Fibroblast of peridontal ligament (primary cell): Measurements from ENCODE around the gene ADGRG7.

ENCODE experiments used
- DNase-seq: peaks from one replicate; pipeline ENCODE4 v3.0.0-alpha.2; 2010; ENCODE audit errors: extremely low read depth

ADGRG7 gene

GRCh38 chr3:100702082-100702979 lies 92.9 kb downstream of the ADGRG7 start:
- DNase-seq = peak; percentile 5

- DNase-seq = no peak
Observed at GRCh38 chr3:100702980-100703345, 93.6 kb downstream of the ADGRG7 start.

DNA sequence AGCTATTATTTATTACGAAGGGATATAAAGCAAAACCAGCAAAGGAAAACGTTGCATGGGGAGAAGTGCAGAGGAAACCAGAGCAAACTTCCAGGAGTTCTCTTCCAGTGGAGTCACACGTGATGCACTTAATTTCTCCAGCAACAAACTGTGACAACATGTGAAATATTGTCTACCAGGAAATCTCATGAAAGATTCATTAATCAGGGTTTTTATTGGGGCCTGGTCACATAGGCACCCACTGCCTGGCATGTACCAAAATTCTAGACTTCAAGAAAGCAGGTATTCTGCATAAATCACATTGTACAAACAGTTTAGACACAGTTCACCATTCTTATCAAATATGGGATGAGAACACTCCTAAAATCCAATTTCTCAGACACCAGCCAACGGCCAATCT lies 94.5 kb downstream of the ADGRG7 start:
- DNase-seq = no peak

DNA sequence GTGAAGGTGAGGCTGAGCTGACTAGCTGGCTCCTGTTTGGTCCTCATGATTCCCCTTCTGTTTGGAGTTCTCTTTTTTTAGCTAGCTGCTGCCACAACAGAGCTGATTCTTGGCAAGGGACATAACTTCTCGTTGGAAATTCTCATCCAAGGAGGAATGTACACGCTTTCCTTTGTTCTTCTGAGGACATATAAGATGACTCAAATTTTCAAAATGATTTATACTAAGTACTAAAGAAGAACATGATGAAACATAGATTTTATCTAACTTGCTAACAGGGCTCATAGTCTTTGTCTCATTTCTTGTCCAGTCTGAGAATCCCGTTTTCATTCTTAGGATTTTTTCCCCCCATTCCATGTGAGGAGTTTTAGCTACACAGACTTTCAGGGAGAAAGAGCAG lies 97.0 kb downstream of the ADGRG7 start:
- DNase-seq = no peak

GRCh38 chr3:100708644-100708988 lies 99.2 kb downstream of the ADGRG7 start:
- DNase-seq = no peak

GRCh38 chr3:100708989-100709841 lies 99.8 kb downstream of the ADGRG7 start, which contains the start of gene TFG:
TSS of gene TFG (plus strand) at chr3:100709494. CDS start at chr3:100713686, 4,192 bp downstream.
- DNase-seq = peak; percentile 100

DNA sequence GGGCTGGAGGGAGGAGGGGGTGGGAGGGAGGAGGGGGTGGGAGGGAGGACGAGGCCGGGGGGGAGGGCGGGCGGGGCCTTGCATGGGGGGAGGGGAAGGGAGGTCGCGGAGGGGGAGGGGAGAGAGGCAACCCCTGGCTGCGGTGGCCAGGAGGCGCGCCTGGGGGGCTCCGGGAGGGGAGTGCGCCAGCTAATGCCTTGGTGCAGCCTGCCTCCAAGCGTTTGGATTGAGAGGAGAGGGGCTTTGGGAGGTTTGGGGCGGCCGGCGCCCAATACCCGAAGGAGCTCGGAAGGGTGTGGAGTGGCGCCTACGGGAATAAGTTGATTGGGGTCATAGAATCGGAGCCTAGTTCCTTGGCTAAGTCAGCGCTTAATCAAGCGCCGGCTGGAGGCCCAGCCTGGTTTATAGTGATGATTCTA lies 100.5 kb downstream of the ADGRG7 start:
- DNase-seq = no peak

- peak; percentile 68 for DNase-seq
Observed at GRCh38 chr3:100710261-100710968, 101.0 kb downstream of the ADGRG7 start.

DNA sequence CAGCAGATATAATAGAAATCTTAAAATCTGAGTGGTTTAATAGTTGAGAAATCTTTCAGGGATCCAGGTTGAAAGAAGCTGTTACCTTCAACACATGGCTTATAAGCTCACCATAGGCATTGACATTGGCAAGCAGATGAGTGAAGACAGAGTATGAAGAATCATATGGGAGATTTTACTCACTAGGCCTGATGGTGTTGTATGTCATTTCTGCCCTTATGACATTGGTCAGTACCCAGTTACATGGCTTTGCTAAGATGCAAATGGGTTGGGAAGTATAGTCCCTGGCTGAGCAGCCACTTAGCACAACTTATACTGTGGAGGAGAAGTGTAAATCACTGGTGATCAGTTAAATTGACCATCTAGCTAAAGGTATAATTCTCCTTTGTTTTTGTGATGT lies 105.8 kb downstream of the ADGRG7 start:
- no peak for DNase-seq

- DNase-seq = no peak
Observed at GRCh38 chr3:100717063-100717462, 107.7 kb downstream of the ADGRG7 start.

DNA sequence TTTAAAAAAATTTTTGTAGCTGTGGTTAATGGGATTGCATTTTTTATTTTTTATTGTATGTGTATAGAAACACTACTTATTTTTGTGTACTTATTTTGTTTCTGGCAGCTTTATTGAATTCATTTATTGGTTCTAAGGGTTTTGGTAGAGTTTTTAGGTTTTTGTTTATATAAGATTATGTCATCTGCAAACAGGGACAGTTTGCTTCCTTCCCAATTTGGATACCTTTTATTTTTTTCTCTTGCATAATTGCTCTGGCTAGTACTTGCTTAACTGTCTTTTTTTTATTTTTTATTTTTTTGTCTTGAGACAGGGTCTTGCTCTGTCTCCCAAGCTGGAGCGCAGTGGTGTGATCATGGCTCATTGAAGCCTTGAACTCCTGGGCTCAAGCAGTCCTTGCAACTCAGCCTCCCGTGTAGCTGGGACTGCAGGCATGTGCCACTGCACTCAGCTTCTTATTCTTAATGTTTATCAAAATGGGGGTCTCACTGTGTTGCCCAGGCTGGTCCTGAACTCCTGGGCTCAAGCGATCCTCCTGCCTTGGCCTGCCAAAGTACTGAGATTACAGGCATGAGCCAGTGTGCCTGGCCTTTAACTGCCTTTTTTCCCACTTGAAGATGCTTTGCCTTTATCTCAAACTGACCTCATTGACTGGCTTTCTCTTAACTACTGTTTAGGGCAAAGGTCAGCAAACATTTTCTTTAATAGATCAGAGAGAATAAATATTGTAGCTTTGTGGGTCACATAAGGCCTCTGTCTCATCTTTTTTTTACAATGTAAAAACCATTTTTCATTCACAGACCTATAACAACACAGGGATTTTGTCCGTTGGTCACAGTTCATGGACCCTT lies 108.5 kb downstream of the ADGRG7 start:
- DNase-seq = no peak

DNA sequence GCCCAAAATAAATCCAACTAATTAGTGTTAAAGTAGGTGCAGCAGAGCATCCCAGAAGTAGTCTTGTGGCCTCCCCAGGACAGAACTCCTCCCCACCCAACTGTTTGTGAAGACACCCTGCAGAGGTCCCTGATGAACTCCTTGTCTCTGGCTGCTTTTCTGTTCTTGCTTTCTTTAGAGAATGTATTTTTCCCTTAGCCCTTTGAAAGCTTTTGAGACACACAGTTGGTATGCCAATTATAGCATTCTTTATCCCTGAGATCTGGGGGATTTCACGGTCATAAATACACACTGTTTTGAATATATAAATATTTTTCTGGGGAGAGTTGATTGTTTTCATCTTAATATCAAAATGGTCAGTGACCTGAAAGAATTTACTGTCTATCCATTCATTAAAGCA lies 109.7 kb downstream of the ADGRG7 start:
- DNase-seq = no peak

DNA sequence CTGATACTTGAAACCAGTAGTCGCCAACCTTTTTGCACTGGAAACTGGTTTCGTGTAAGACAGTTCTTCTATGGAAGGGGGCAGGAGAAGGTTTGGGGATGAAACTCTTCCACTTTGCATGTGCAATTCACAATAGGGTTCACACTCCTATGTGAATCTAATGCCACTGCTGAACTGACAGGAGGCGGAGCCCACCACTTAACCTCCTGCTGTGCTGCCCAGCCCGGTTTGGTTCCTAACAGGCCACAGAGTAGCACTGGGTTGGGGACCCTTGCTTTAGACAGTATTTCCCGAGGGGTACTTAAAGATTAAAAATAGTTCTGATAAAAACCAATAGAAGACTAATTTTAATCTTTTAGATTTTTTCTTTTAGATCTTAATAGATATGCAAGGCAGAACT lies 111.0 kb downstream of the ADGRG7 start:
- no peak for DNase-seq

DNA sequence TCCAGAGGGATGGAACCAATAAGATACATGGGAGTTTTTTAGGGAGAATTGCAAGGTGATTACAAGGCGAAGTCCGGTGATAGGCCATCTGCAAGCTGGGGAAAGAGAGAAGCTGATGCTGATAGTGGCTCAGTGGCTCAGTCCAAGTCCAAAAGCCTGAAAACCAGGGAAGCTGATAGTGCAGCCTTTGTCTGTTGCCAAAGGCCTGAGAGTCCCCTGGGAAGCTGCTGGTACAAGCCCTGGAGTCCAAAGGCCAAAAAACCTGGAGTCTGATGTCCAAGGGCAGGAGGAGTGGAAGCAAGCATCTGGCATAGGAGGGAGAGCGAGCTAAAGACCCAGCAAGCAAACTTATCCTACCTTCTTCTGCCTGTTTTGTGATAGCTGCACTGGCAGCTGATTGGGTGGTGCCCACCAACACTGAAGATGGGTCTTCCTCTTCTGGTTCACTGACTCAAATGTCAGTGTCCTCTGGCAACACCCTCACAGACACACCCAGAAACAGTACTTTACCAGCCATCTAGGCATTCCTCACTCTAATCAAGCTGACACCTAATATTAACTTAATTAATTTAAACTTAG lies 116.6 kb downstream of the ADGRG7 start:
- DNase-seq = no peak

GRCh38 chr3:100726706-100727105 lies 117.3 kb downstream of the ADGRG7 start:
- DNase-seq = no peak

DNA sequence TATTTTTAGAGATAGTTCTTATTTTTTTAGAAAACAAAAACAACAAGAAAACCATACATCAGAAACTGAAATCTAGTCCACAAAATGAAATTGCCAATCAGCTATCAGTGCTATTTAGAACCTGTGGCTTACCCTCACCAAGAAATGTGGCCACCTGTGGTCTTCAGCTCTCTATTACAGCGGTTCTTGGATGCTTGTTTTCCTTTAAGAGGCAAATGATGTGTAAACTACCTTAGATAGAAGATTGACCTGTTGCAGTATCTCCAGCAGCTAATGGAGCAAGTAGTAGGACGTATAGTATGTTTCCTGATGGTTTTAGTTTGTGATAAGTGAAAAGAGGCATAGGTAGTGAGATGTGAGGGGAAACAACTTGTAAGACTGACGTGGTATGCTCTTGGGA lies 121.1 kb downstream of the ADGRG7 start:
- no peak for DNase-seq

DNA sequence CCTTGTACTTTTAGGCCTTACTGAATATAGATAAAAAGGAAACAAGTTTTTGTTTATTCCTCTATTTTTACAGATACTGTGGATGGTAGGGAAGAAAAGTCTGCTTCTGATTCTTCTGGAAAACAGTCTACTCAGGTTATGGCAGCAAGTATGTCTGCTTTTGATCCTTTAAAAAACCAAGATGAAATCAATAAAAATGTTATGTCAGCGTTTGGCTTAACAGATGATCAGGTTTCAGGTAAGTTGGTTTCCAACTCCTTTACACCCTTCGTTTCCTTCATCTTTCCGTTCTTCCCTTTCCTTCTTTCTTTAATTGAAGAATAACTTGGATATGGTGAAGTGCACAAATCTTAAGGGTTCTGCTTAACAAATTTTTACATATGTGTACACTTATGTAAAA lies 123.0 kb downstream of the ADGRG7 start:
- no peak for DNase-seq

DNA sequence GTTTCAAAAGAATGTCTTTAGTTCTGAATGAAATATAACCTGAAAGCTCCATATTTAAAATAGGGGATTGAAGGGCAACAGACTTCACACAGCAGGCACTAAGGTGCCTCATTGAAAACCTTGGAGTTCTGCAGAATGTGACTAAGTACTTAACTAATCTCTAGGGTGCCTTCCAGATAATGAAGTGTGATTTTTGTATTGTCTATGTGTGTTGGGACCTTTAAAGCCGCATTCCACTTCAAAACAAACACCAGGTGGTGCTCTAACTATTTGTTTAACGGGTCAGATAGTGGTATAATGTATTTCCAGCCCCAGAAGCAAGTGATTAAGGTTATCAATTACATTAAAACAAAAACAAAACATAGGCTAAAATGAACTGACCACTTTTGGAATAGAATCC lies 127.9 kb downstream of the ADGRG7 start:
- DNase-seq = peak; percentile 50

DNA sequence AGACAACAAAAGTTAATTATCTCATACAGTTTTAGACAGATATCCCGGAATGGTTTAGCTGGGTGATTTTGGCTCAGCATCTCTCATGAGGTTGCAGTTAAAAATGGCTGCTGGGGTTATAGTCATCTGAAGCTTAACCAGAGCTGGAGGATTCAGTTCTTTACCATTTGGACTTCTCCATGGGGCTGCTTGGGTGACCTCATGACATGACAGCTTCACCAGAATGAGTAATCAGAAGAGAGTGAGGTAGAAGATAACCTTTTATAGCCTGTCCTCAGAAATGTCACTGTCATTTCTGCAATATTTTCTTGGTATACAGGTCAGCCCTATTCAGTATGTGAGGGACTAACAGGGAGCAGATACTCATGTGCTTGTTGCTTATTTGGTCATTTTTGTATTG lies 130.8 kb downstream of the ADGRG7 start:
- DNase-seq = no peak

GRCh38 chr3:100743535-100743934 lies 134.1 kb downstream of the ADGRG7 start:
- no peak for DNase-seq

DNA sequence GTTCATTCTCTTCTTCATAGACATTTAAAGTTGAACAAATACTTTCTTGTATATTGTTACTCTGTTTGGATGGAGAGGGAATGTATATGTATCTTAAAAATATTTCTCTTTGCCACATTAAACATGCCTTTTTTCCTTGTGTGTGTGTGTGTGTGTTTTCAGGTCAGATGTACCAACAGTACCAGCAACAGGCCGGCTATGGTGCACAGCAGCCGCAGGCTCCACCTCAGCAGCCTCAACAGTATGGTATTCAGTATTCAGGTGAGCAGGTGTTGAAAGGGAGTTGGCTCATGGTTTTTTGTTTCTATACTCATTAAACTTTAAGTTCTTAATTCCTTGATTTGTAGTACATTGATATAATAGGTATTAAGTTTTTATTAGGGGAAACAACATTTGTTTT lies 135.3 kb downstream of the ADGRG7 start:
- no peak for DNase-seq
